ENCODE measurements around the gene PLEKHG5.

GRCh38 chr1:6481820-6482219 is 9.6 kb downstream of the PLEKHG5 start:
- TF ChIP-seq CTCF (IDR thresholded peaks at IDR 0.05): no peak
- TF ChIP-seq POLR2A (IDR thresholded peaks at IDR 0.05): no peak

Measured in heart left ventricle (tissue), 13 donors.